Activated T-cell treated with anti-CD3 and anti-CD28 coated beads, Interleukin-2, amount 50 U/mL, for 1 hour (primary cell): ENCODE data around the gene RNF114.
"Not testable (repeated sequence)": the region's sequence is repeated elsewhere in the genome, so short reads cannot be mapped to it uniquely, and the experiment has no call there.

Experiments
- DNase-seq: peaks from one replicate; pipeline ENCODE4 v3.0.0-alpha.2; 2020

The RNF114 gene

GRCh38 chr20:49987015-49987867 is 51.0 kb downstream of the RNF114 start:
- DNase-seq: no peak

GRCh38 chr20:49987868-49988690 is 51.9 kb downstream of the RNF114 start:
- DNase-seq: no peak

- no peak for DNase-seq
These were observed 53.3 kb downstream of the RNF114 start for GRCh38 chr20:49989234-49990065.

GRCh38 chr20:49990271-49990720 is 54.1 kb downstream of the RNF114 start:
- DNase-seq: no peak

- DNase-seq: no peak
These were observed 57.1 kb downstream of the RNF114 start for GRCh38 chr20:49993301-49993751.

- no peak for DNase-seq
These were observed 59.4 kb downstream of the RNF114 start for GRCh38 chr20:49995586-49995985.

- DNase-seq: not testable (repeated sequence)
These were observed 62.4 kb downstream of the RNF114 start for GRCh38 chr20:49998478-49999188.

- no peak for DNase-seq
These were observed 63.1 kb downstream of the RNF114 start for GRCh38 chr20:49999329-49999728.

- DNase-seq: not testable (repeated sequence)
These were observed 64.5 kb downstream of the RNF114 start for GRCh38 chr20:50000548-50001222.

- no peak for DNase-seq
These were observed 65.7 kb downstream of the RNF114 start for GRCh38 chr20:50001784-50002311.

GRCh38 chr20:50003253-50003656 is 67.1 kb downstream of the RNF114 start:
- no peak for DNase-seq
